HEK293 (cell line): ENCODE data around the gene PEAK3.
A peak's percentile ranks its signal among the peaks of the same experiment; 100 is the strongest.

Source experiments
- CTCF ChIA-PET: fragments of 350-600 bp; formaldehyde crosslinking; extraction: SDS; loops from one replicate; lab custom pipeline; 2021; ENCODE audit warnings: antibody characterized with exemption; lab: Yijun Ruan, JAX
- POLR2A ChIA-PET: fragments of 300-600 bp; formaldehyde crosslinking; extraction: SDS; loops from one replicate; lab custom pipeline; 2020; ENCODE audit warnings: antibody characterized with exemption, inconsistent platforms; lab: Yijun Ruan, JAX
- H3K27ac ChIP-seq: fragments of 200-500 bp; sonication (Bioruptor generic); 2 replicates; pipeline ENCODE4 v1.5.1; 2014; ENCODE audit warnings: low read depth, low read length, control low read depth, inconsistent platforms; ENCODE audit errors: extremely low read depth
- H3K36me3 ChIP-seq, 2 experiments: fragments of 200-500 bp in 1 of 2; sonication (Bioruptor generic) in 1 of 2; 1 replicate in 1 of 2; 2 replicates in 1 of 2; pipeline ENCODE4 v1.5.1; 2014 to 2017; ENCODE audit warnings: inconsistent platforms in 2 of 2, low read length in 2 of 2; ENCODE audit not compliant: control insufficient read depth in 2 of 2, insufficient read depth in 1 of 2
- H3K4me1 ChIP-seq: fragments of 200-500 bp; sonication (Bioruptor generic); 2 replicates; pipeline ENCODE4 v1.5.1; 2014; ENCODE audit warnings: mild to moderate bottlenecking, low read length, inconsistent platforms; ENCODE audit not compliant: control insufficient read depth, insufficient read depth
- H3K4me3 ChIP-seq: 2 replicates; pipeline ENCODE4 v1.5.1; 2011; ENCODE audit warnings: low read depth, mild to moderate bottlenecking, control low read depth, low read length, moderate library complexity
- H3K9me3 ChIP-seq: fragments of 200-500 bp; sonication (Bioruptor generic); 2 replicates; pipeline ENCODE4 v1.5.1; 2014; ENCODE audit warnings: low read depth, low read length, inconsistent platforms; ENCODE audit not compliant: control insufficient read depth, insufficient read depth
- EGR2 ChIP-seq: fragments of 450-650 bp; formaldehyde crosslinking; IDR thresholded peaks from 2 replicates; pipeline ENCODE4 v1.5.1; 2016; ENCODE audit warnings: low read depth, missing biosample characterization, missing genetic modification characterization
- GLI2 ChIP-seq: fragments of 450-650 bp; formaldehyde crosslinking; IDR thresholded peaks from 2 replicates; pipeline ENCODE4; 2017; ENCODE audit warnings: missing biosample characterization, missing genetic modification characterization, low read depth, borderline replicate concordance
- KLF1 ChIP-seq: fragments of 450-650 bp; formaldehyde crosslinking; IDR thresholded peaks from 2 replicates; pipeline ENCODE4 v1.5.1; 2016; ENCODE audit warnings: missing biosample characterization, missing genetic modification characterization
- PATZ1 ChIP-seq: fragments of 450-650 bp; formaldehyde crosslinking; IDR thresholded peaks from 2 replicates; pipeline ENCODE4 v1.5.1; 2016; ENCODE audit warnings: missing biosample characterization, missing genetic modification characterization
- SCRT2 ChIP-seq: fragments of 450-650 bp; formaldehyde crosslinking; IDR thresholded peaks from 2 replicates; pipeline ENCODE4 v1.5.1; 2016; ENCODE audit warnings: missing biosample characterization, missing genetic modification characterization
- SP7 ChIP-seq: fragments of 450-650 bp; formaldehyde crosslinking; IDR thresholded peaks from 2 replicates; pipeline ENCODE4 v1.5.1; 2016; ENCODE audit warnings: missing biosample characterization, missing genetic modification characterization
- TCF7L2 ChIP-seq: IDR thresholded peaks from 2 replicates; pipeline ENCODE4 v1.6.1; 2011; ENCODE audit warnings: low read depth, mild to moderate bottlenecking, inconsistent platforms, low read length, moderate library complexity, borderline replicate concordance
- YY1 ChIP-seq: fragments of 450-650 bp; formaldehyde crosslinking; IDR thresholded peaks from 2 replicates; pipeline ENCODE4 v1.5.1; 2018; ENCODE audit warnings: missing biosample characterization, missing genetic modification characterization
- ZBTB11 ChIP-seq: fragments of 450-650 bp; formaldehyde crosslinking; conservative IDR thresholded peaks from 2 replicates; pipeline ENCODE4 v1.5.1; 2016; ENCODE audit warnings: low read depth, missing biosample characterization, missing genetic modification characterization
- ZBTB17 ChIP-seq: fragments of 450-650 bp; formaldehyde crosslinking; IDR thresholded peaks from 2 replicates; pipeline ENCODE4 v1.5.1; 2016; ENCODE audit warnings: missing biosample characterization, missing genetic modification characterization
- ZBTB8A ChIP-seq: fragments of 450-650 bp; formaldehyde crosslinking; IDR thresholded peaks from 2 replicates; pipeline ENCODE4 v1.5.1; 2016; ENCODE audit warnings: missing biosample characterization, missing genetic modification characterization
- ZNF114 ChIP-seq: fragments of 450-650 bp; formaldehyde crosslinking; IDR thresholded peaks from 2 replicates; pipeline ENCODE4 v1.5.0; 2017; ENCODE audit warnings: missing biosample characterization, missing genetic modification characterization
- ZNF26 ChIP-seq: fragments of 450-650 bp; formaldehyde crosslinking; IDR thresholded peaks from 2 replicates; pipeline ENCODE4 v1.5.1; 2016; ENCODE audit warnings: missing biosample characterization, missing genetic modification characterization
- ZNF266 ChIP-seq: fragments of 450-650 bp; formaldehyde crosslinking; IDR thresholded peaks from 2 replicates; pipeline ENCODE4 v1.5.1; 2016; ENCODE audit warnings: missing biosample characterization, missing genetic modification characterization, low read depth
- ZNF341 ChIP-seq: fragments of 450-650 bp; formaldehyde crosslinking; IDR thresholded peaks from 2 replicates; pipeline ENCODE4; 2016; ENCODE audit warnings: low read depth, missing biosample characterization, missing genetic modification characterization
- ZNF426 ChIP-seq: fragments of 450-650 bp; formaldehyde crosslinking; IDR thresholded peaks from 2 replicates; pipeline ENCODE4 v1.5.1; 2017; ENCODE audit warnings: missing biosample characterization, missing genetic modification characterization, mild to moderate bottlenecking, inconsistent platforms, moderate library complexity
- ZNF449 ChIP-seq: fragments of 450-650 bp; formaldehyde crosslinking; IDR thresholded peaks from 2 replicates; pipeline ENCODE4 v1.5.1; 2017; ENCODE audit warnings: missing biosample characterization, mild to moderate bottlenecking, missing genetic modification characterization, moderate library complexity
- ZNF514 ChIP-seq: fragments of 450-650 bp; formaldehyde crosslinking; IDR thresholded peaks from 2 replicates; pipeline ENCODE4 v1.5.1; 2016; ENCODE audit warnings: missing biosample characterization, missing genetic modification characterization
- ZNF521 ChIP-seq: fragments of 450-650 bp; formaldehyde crosslinking; IDR thresholded peaks from 2 replicates; pipeline ENCODE4 v1.5.1; 2017; ENCODE audit warnings: missing biosample characterization, mild to moderate bottlenecking, missing genetic modification characterization
- ZNF549 ChIP-seq: fragments of 450-650 bp; IDR thresholded peaks from 2 replicates; pipeline ENCODE4 v1.5.1; 2018; ENCODE audit warnings: missing biosample characterization, missing genetic modification characterization, mild to moderate bottlenecking, inconsistent platforms, moderate library complexity
- ZNF571 ChIP-seq: fragments of 450-650 bp; formaldehyde crosslinking; IDR thresholded peaks from 2 replicates; pipeline ENCODE4 v1.5.0; 2017; ENCODE audit warnings: missing biosample characterization, missing genetic modification characterization
- ZNF623 ChIP-seq: fragments of 450-650 bp; formaldehyde crosslinking; IDR thresholded peaks from 2 replicates; pipeline ENCODE4 v1.5.1; 2016; ENCODE audit warnings: missing biosample characterization, missing genetic modification characterization
- ZNF704 ChIP-seq: fragments of 450-650 bp; formaldehyde crosslinking; IDR thresholded peaks from 2 replicates; pipeline ENCODE4 v1.5.1; 2016; ENCODE audit warnings: missing biosample characterization, missing genetic modification characterization
- ZSCAN4 ChIP-seq: fragments of 450-650 bp; formaldehyde crosslinking; IDR thresholded peaks from 2 replicates; pipeline ENCODE4 v1.5.1; 2017; ENCODE audit warnings: missing biosample characterization, missing genetic modification characterization
- ZXDB ChIP-seq: fragments of 450-650 bp; formaldehyde crosslinking; IDR thresholded peaks from 2 replicates; pipeline ENCODE4 v1.5.1; 2016; ENCODE audit warnings: missing biosample characterization, missing genetic modification characterization

The PEAK3 gene

GRCh38 chr19:2282062-2282861 lies at the start of gene PEAK3 (continued):
- TF ChIP-seq ZNF26 (tag by site-specific recombination) (no peak), ZNF549 (tag by site-specific recombination) (no peak), SP7 (tag by site-specific recombination) (no peak), ZBTB17 (no peak), PATZ1 (peak; percentile 24; the same call in 1 of the 2 replicates), ZNF623 (tag by site-specific recombination) (no peak), ZNF114 (tag by site-specific recombination) (no peak), ZNF341 (tag by site-specific recombination) (peak; percentile 78), ZNF514 (no peak), GLI2 (no peak)

- Histone ChIP-seq H3K4me3 (no peak overlapping the region), H3K9me3 (no peaks in the 10 kb centered on the region), H3K27ac (peak overlapping the region; percentile 12), H3K36me3 (peaks cover 0 to 15% of the 10 kb centered on the region in 2 experiments; a peak in 2 of 3 replicates), H3K4me1 (peaks cover 14% of the 10 kb centered on the region)
- ChIA-PET CTCF (no interaction called here), POLR2A (no interaction called here)
- TF ChIP-seq ZBTB11 (tag by site-specific recombination) (no peak), KLF1 (tag by site-specific recombination) (peak; percentile 48), ZNF704 (no peak), ZBTB8A (tag by site-specific recombination) (0 out of 2 replicates have a peak, but pooled peaks have one; percentile 25), SCRT2 (tag by site-specific recombination) (no peak), ZNF571 (tag by site-specific recombination) (no peak), YY1 (tag by site-specific recombination) (no peak), ZNF449 (tag by site-specific recombination) (no peak), TCF7L2 (no peak), ZNF521 (tag by site-specific recombination) (no peak), ZNF266 (no peak), ZNF426 (no peak), EGR2 (tag by site-specific recombination) (no peak), ZNF514 (no peak), ZXDB (0 out of 2 replicates have a peak, but pooled peaks have one; percentile 23), ZSCAN4 (tag by site-specific recombination) (no peak)
These were observed 48.8 kb upstream of the PEAK3 start for GRCh38 chr19:2330632-2331284.
